HG02798 (cell line): ENCODE measurements around the gene TRIM62.

ENCODE experiments used
- ATAC-seq: cut with Tn5 transposase; IDR thresholded peaks from one replicate; pipeline ENCODE4 v1.9.1; 2021; ENCODE audit warnings: mild to moderate bottlenecking; ENCODE audit not compliant: unreplicated experiment, poor library complexity

The TRIM62 gene

GRCh38 chr1:33162141-33162540, 19.7 kb downstream of the TRIM62 start:
- no peak for ATAC-seq

DNA sequence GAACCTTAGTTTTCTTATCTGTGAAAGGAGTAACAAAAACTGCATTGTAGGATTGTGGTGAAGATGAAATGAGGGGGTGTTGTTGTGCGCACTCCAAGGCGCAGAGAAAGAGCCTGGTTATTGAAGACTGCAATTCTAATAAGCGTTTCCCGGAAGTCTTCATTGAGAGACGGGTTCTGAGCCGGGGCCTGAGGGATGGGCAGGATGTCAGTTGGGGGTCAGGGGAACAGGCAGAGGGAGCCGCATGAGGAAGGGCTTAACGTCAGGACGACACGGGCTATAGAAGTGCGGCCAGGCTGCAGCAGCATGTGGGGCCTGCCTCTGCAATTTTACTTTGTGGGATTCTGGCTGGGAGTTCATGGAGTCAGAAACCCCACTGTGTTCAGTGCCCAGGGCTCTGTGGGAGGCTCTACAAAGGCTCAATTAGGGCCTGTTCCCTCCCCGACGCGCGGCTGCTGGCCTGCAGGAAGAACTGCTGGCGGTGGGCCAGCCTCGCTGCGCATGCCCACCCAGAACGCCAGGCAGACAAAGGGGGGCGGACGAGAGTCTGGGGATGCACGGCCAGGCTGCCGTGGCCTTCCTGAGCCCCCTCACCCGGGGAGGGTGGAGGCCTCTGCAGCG, 20.7 kb downstream of the TRIM62 start:
- ATAC-seq, result no peak

DNA sequence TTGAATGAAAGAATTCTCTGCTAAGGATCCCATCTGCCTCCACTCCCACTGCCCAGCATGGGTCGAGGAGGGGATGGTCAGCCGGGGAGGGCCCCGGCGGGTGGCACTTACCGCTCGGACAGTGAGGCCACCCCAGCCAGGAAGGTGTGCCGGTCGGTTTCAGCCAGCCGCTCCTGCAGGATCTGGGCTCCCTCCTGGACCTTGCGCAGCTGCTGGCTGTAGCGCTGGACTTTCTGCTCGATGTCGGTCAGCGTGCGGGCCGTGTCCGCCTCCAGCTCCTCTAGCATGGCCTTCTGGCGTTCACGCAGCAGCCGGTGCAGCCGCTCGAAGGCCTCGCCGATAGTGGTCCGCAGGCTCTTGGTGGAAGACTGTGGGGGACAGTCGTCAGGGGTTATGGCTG, 22.3 kb downstream of the TRIM62 start:
- no peak for ATAC-seq

- no peak for ATAC-seq
Measured at GRCh38 chr1:33158366-33158765, 23.5 kb downstream of the TRIM62 start.

DNA sequence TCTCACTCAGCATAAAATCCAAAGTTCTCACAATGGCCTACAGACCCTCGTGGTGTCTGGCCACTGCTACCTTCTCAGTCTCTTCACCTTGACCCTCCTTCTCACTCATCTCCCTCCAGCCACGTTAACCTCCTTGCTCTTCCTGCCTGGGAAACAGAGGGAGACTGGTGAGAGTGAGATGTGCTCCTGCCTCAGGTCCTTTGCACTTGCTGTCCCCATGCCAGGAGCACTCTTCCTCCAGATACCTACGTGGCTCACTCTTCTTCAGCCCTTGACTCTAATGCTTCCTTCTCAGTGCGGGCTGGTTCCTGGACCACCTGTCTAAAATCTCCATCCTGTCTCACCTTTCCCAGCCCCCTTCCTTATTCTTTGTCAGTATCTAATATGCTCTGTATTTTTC, 24.7 kb downstream of the TRIM62 start:
- no peak for ATAC-seq

DNA sequence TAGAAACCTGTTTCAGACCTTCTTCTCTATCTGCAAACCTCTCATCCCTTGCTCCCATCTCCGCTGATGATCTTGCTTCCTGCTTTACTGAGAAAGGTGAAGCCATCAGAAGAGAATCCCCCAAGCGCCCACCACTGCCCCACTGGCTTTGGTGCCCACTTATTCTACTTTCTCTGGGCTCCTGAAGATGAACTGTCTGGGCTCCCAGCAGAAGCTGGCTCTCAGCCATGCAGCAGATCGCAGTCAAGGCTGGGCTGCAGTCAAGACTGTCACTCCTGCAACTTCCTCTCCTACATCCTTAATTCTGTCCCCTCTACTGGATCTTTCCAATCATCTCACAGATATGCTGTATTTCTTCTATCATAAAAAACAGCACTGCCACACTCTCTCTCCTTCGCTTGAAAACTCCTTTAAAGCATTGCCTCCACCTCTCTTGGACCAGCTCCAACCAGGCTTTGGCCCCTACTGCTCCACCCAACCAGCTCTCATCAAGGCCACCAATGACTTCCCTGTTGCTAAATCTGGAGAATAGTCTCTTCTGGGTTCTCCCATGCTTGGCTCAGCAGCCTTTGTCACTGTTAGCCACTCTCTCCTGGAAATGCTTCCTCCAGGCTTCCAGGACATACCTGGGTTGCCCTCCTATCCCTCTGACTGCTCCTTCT, 25.8 kb downstream of the TRIM62 start:
- ATAC-seq, result no peak

- ATAC-seq, result no peak
Measured at GRCh38 chr1:33153650-33154049, 28.2 kb downstream of the TRIM62 start.

DNA sequence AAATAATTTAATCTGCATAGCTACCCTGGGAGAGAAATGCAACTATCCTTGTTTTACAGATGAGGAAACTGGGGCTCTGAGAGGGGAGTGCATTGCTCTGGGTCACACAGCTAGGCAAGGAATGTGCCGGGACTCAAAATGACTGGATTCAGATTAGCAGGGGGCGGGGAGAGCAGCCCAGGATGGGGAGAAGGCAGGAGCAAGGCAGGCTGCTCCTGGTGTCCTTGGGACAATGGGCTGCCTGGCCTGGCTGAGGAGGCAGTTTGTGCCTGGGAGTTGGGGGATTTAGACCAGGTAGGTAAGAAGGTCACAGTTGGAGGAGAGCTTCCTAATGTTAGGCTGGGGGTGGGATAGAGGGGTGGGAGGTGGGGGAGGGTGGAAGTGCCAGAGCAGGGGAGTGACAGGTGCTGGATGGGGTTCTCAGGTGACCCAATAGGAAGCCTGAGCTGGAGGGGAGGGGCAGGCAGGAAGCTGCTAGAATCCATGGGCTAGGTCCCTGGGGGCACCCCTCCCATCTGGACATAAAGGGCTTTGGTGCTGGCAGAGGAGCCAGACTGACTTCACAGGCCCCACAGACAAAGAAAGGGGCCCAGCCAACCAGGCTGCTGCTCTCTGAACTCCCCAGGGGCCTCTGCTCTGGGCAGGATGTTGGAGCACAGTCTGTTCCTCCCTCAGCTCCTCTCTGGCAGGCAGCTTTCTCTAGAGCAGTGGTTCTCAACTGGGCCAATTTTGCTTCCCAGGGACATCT, 29.0 kb downstream of the TRIM62 start:
- no peak for ATAC-seq

GRCh38 chr1:33151116-33151515, 30.7 kb downstream of the TRIM62 start:
- no peak for ATAC-seq

DNA sequence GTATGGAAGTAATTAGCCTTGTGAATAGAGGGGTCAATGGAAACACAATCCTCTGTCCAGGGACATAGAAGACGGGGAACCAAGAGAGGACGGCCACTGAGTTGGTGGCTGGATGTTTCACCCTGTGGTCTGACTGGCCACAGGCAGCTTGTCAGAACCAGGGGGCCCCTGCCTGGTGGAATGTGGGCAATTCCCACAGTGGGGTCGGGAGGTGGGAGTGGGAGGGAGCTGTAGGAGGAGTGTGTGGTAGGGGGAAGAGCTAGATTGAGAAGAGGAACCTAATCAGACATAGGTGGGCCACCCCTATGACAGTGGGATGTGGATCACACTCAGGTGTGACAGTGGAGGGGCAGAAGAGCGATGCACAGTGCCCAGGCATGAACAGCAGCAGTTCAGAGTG, 31.3 kb downstream of the TRIM62 start:
- ATAC-seq, result no peak

DNA sequence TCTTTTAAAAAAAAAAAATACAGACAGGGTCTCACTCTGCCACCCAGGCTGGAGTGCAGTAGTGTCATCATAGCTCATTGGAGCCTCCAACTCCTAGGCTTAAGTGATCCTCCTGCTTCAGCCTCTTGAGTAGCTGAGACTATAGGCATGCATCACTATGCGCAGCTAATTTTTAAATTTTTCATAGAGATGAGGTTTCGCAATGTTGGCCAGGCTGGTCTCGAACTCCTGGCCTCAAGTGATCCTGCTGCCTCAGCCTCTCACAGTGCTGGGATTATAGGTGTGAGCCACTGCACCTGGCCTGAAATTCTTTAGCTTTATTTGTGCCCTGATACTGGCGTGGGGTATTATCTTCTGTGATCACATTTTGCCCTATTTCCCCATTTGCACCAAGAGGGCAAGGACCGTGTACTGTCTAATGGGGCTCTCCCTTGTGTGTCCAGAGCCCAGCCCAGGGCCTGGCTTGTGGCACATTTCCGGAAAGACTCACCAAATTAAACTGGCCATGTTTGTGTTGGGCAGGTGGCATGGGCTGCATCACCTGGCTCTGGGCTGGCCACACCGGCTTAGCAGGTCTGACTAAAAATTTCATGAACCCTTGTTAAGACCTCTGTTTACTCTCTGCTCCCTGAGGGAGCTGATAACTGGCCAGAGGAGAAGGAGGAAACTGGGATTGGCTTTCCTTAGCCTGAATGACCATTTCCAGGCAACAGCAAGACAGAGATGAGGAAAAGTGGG, 32.2 kb downstream of the TRIM62 start:
- ATAC-seq, result no peak

- no peak for ATAC-seq
Measured at GRCh38 chr1:33148615-33149014, 33.2 kb downstream of the TRIM62 start.

GRCh38 chr1:33147997-33148314, 33.9 kb downstream of the TRIM62 start:
- no peak for ATAC-seq

DNA sequence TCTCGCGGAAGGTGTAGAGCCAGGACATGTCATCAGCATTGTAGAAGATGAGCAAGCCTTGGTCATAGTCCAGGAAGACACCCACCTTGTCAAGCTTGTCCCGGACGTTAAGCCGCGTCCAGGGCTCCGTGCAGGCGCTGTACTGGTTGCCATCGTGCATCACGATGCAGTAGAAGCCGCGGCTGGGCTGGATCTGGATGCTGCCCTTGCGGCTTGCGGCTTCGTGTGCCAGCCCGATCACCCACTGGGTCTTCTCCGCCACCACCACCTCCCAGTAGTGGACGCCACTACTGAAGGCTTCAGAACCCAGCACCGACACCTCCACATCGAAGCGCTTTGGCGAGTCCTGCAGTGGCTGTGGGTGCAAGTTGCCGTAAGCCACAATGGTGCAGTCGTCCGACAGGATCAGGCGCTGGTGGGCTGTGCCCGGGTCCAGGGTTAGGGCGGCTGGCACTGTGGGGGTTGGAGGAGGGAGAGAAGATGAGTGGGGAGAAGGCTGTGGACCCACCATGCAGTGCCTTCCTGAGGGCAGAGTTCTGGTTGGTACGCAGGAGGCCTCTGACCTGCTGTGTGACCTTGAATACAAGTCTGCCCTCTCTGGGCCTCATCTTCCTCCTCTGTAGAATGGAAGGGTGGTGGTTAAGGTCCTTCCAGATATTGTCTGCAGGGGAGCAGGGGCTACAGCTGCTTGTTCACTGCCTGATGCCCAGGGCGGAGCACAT, 34.4 kb downstream of the TRIM62 start:
- no peak for ATAC-seq

DNA sequence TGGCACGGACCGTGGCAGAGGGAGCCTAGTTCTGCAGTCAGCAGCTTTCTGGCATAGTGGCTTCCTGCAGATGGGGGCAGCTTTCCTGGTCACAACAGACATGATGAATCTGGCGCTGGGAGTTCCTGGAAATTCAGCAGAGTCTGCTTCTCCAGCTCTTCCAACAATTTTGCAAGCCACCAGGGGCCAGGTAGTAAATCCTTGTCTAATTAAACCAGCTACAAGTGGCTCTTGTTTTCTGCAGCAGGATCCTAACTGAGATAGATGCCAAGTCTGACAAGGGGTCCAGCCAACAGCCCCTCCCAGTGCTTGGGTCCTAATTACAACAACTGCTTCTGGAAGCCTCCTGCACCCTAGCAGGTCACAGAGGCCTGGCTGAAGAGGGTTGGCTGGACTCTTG, 35.8 kb downstream of the TRIM62 start:
- ATAC-seq, result no peak

- ATAC-seq, result no peak
Measured at GRCh38 chr1:33143698-33144097, 38.1 kb downstream of the TRIM62 start.

DNA sequence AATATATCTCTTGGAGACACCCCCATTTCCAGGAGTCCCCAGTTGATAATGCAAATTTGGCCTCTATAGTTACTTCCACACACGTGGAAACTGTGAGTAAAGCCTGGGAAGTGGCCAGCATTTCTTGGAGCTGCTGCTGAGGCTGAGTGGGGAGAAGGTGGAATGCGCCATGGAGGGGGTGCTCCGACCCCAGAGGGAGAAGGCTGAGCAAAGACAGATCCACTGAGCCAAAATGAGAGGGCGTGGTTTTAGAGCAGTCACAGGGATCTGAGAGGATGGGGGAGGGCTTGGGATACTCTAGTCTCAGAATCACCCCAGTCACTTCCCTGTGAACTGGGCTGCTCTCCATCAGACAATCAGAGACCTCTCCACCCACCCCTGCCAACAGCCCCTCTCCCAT, 38.7 kb downstream of the TRIM62 start:
- no peak for ATAC-seq

- no peak for ATAC-seq
Measured at GRCh38 chr1:33142483-33143064, 39.3 kb downstream of the TRIM62 start.

DNA sequence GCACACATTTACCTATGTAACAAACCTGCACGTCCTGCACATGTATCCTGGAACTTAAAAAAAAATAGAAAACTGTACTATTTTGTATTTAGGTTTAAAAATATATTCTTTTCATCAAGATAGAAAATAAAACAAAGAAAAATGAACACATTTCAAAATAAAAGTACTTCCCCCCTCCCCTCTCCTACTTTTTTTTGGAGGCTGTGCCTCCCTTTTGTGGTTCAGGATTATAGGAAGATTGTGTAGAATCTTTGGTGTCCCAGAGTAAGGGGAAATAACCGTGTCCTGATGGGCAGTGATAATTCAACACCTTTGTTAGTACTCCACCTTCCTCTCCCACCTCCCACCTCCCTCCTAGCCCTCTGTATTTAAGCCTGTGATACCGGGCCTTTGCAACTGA, 40.1 kb downstream of the TRIM62 start:
- ATAC-seq, result no peak

DNA sequence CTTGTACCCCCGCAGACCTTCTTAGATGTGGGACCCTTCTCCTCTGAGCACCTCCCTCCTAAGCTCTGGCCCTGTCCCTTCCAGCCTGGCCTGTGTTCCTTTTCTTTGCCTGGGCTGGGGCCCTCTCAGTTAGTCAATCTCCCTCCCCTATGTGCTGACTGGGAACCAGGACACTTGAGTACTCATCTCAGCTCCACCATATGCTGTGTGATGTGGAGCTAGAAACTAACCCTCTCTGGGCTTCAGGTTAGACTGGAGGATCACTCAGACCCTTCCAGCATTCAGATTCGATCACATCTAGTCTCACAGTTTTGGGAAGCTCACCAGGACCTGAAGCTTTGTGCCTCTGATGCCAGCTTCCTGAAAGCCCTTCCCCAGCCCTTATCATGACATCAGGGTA, 40.6 kb downstream of the TRIM62 start:
- ATAC-seq, result no peak
